Skeletal muscle satellite cell (primary cell): ENCODE data around the gene RBM19.

Experiments
- H3K27me3 ChIP-seq: 2 replicates; pipeline ENCODE4 v1.7.0; 2013; ENCODE audit warnings: low read length; ENCODE audit not compliant: control insufficient read depth, insufficient read depth
- H3K36me3 ChIP-seq: 2 replicates; pipeline ENCODE4 v1.7.0; 2013; ENCODE audit warnings: mild to moderate bottlenecking, control low read depth, low read length; ENCODE audit not compliant: insufficient read depth
- H3K4me1 ChIP-seq: 2 replicates; pipeline ENCODE4 v1.7.0; 2013; ENCODE audit warnings: low read length; ENCODE audit not compliant: control insufficient read depth, insufficient read depth
- H3K4me2 ChIP-seq: 2 replicates; pipeline ENCODE4 v1.7.0; 2013; ENCODE audit warnings: mild to moderate bottlenecking, low read length
- H3K4me3 ChIP-seq: 2 replicates; pipeline ENCODE4 v1.7.0; 2013; ENCODE audit warnings: low read length
- H3K9ac ChIP-seq: 2 replicates; pipeline ENCODE4 v1.7.0; 2013; ENCODE audit warnings: mild to moderate bottlenecking, low read depth, low read length, moderate library complexity
- H3K9me3 ChIP-seq: replicated peaks from 2 replicates; pipeline ENCODE4 v1.7.0; 2013; ENCODE audit warnings: mild to moderate bottlenecking, control low read depth, low read length

Gene RBM19

DNA sequence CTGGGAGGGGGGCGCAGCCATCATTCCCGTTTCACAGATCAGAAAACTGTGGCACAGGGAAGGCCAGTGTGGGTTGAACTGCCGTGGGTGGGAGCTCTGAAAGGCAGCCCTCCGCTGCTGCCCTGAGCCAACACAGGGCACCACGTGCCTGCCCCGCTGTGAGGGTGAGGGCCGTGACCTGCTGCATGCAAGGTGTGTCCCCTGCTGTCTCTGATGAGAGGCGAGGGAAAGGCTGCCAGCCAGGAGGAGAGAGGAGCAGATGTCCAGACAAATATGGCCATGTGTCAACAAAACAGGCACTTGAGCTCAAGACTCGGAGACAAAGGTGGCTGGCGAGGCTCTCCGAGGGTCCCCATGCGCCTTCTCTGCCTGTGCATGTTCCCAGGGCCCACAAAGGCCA is 108.8 kb downstream of the RBM19 start:
- Histone ChIP-seq H3K4me3 (no peak overlapping the region), H3K4me2 (no peak overlapping the region), H3K36me3 (peaks cover 22% of the 10 kb centered on the region), H3K9ac (no peak overlapping the region), H3K4me1 (peaks cover 12% of the 10 kb centered on the region), H3K9me3 (no peaks in the 10 kb centered on the region), H3K27me3 (no peaks in the 10 kb centered on the region)

GRCh38 chr12:113855998-113856397 is 110.1 kb downstream of the RBM19 start:
- no peak overlapping the region for H3K4me2 ChIP-seq
- H3K9ac ChIP-seq, result no peak overlapping the region
- no peaks in the 10 kb centered on the region for H3K9me3 ChIP-seq
- no peak overlapping the region for H3K4me3 ChIP-seq
- peaks cover 22% of the 10 kb centered on the region for H3K36me3 ChIP-seq
- no peaks in the 10 kb centered on the region for H3K27me3 ChIP-seq
- peaks cover 5% of the 10 kb centered on the region for H3K4me1 ChIP-seq

DNA sequence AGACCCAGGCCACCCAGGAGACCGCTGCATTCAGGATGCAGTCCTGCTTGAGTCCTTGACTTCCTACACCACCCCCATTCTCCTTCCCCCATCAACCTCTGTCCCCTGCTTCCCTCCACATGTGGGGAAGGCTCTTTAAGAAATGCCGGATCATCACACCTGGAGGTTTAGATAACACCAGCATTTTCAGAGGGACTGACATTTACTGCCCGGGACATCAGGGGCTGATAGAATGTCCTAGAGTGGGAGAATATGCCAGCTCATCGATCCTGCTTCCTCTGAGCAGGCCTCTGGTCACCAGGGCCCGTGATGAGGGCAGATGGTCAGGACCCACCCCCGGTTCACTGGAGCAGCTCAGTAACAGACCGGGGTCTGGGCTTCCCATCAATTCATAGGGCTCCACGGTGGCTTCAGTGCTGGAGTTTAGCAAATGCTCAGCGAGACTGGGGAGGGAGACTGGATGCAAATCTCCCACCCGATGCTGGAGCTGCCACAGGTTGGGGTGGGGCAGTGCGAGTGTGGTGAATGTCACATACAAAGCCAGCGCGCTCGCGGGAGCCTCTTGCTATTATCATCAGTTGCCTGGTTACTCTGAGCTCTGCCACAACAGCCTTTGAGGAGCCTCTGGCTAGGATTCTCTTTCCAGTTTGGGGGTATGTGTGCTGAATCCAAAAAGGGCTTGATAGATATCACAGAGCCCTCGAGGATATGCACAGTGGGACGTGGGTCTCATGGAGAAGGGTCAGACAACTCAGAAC is 111.6 kb downstream of the RBM19 start:
- H3K36me3 ChIP-seq, result peaks cover 22% of the 10 kb centered on the region

GRCh38 chr12:113853491-113853890 is 112.6 kb downstream of the RBM19 start:
- H3K4me3 ChIP-seq, result no peak overlapping the region
- no peak overlapping the region for H3K4me2 ChIP-seq
- H3K27me3 ChIP-seq, result no peaks in the 10 kb centered on the region
- no peak overlapping the region for H3K9ac ChIP-seq
- H3K4me1 ChIP-seq, result no peaks in the 10 kb centered on the region
- H3K36me3 ChIP-seq, result peaks cover 19% of the 10 kb centered on the region
- no peaks in the 10 kb centered on the region for H3K9me3 ChIP-seq

More for the DNA sequence above, 111.6 kb downstream of the RBM19 start:
- Histone ChIP-seq H3K4me2 (no peak overlapping the region), H3K9me3 (no peaks in the 10 kb centered on the region), H3K4me3 (no peak overlapping the region), H3K27me3 (no peaks in the 10 kb centered on the region), H3K9ac (no peak overlapping the region), H3K4me1 (no peaks in the 10 kb centered on the region)

GRCh38 chr12:113852695-113853490 is 113.2 kb downstream of the RBM19 start:
- H3K36me3 ChIP-seq, result peaks cover 13% of the 10 kb centered on the region
- no peaks in the 10 kb centered on the region for H3K27me3 ChIP-seq
- no peaks in the 10 kb centered on the region for H3K9me3 ChIP-seq
- H3K4me1 ChIP-seq, result no peaks in the 10 kb centered on the region
- H3K9ac ChIP-seq, result no peak overlapping the region
- H3K4me2 ChIP-seq, result no peak overlapping the region
- no peak overlapping the region for H3K4me3 ChIP-seq

DNA sequence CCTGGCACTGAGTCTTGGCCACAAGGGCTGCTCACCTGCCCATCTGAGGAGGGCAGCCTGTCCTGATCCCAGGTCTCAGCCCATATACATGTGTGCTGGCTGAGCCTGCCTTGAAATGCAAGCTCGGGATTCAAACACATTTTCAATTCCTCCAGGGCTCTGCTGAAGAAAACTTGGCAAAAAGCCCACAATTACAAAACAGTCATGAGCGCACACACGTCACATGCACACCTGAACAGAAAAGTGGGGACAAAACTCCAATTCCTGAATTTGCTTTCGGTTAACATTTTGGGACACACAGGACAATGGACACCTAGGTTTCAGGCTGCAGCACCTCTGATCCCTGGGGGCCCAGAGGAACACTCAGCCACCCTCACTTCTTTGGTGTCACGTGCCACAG is 113.9 kb downstream of the RBM19 start:
- H3K27me3 ChIP-seq, result no peaks in the 10 kb centered on the region
- H3K36me3 ChIP-seq, result peaks cover 7% of the 10 kb centered on the region
- H3K9ac ChIP-seq, result no peak overlapping the region
- H3K9me3 ChIP-seq, result no peaks in the 10 kb centered on the region
- H3K4me1 ChIP-seq, result no peaks in the 10 kb centered on the region
- no peak overlapping the region for H3K4me2 ChIP-seq
- no peak overlapping the region for H3K4me3 ChIP-seq

DNA sequence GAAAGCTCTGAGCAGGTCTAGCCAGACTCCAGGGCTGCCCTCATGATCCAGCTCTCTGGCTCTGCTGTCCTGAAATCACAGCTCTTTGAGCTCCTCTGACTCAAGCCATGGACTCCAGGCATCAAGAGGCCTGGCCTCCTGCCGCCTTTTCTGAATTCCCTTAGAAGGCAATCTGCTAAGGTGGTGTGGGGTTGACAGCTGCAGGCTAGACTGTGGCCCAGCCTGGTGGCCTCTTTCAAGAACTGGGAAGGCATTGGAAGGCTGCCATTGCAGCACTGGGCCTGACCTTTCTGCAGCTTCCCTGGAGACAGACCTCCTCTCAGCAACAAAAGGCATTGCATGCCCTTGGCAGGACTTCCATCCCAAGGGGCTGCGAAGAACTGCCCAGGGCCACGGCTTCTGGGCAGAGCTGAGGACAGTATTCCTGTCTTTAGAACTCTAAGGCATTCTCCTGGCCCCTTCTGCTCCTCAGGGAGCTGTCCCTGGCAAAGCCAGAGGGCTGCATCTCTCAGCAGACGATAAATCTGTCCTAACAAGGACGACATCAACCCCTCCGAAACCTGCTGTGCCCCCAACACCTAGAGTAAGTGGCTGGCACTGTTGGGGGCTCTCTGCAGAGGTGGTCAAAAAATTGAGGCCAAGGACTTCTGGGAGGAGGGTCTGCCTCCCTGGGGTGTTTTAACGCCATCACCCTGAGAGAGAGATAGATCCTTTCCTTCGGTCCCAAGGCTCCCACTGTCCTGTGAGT is 115.6 kb downstream of the RBM19 start:
- no peak overlapping the region for H3K4me2 ChIP-seq
- H3K4me3 ChIP-seq, result no peak overlapping the region
- no peaks in the 10 kb centered on the region for H3K4me1 ChIP-seq
- H3K9me3 ChIP-seq, result no peaks in the 10 kb centered on the region
- no peak overlapping the region for H3K9ac ChIP-seq
- no peaks in the 10 kb centered on the region for H3K27me3 ChIP-seq
- H3K36me3 ChIP-seq, result peaks cover 5% of the 10 kb centered on the region

- H3K9ac ChIP-seq, result no peak overlapping the region
- peaks cover 8% of the 10 kb centered on the region for H3K36me3 ChIP-seq
Measured at GRCh38 chr12:113847856-113848255, 118.3 kb downstream of the RBM19 start.

GRCh38 chr12:113846883-113847755 is 119.0 kb downstream of the RBM19 start:
- H3K36me3 ChIP-seq, result peaks cover 8% of the 10 kb centered on the region
- H3K9me3 ChIP-seq, result no peaks in the 10 kb centered on the region
- H3K4me3 ChIP-seq, result no peak overlapping the region
- H3K4me1 ChIP-seq, result peaks cover 9% of the 10 kb centered on the region
- no peaks in the 10 kb centered on the region for H3K27me3 ChIP-seq
- no peak overlapping the region for H3K4me2 ChIP-seq
- H3K9ac ChIP-seq, result no peak overlapping the region

More at GRCh38 chr12:113847856-113848255, 118.3 kb downstream of the RBM19 start:
- Histone ChIP-seq H3K27me3 (no peaks in the 10 kb centered on the region), H3K9me3 (no peaks in the 10 kb centered on the region), H3K4me2 (no peak overlapping the region), H3K4me1 (peaks cover 9% of the 10 kb centered on the region), H3K4me3 (no peak overlapping the region)

GRCh38 chr12:113845900-113846674 is 120.0 kb downstream of the RBM19 start:
- H3K27me3 ChIP-seq, result no peaks in the 10 kb centered on the region
- peaks cover 9% of the 10 kb centered on the region for H3K4me1 ChIP-seq
- peaks cover 8% of the 10 kb centered on the region for H3K36me3 ChIP-seq
- no peak overlapping the region for H3K9ac ChIP-seq
- H3K9me3 ChIP-seq, result no peaks in the 10 kb centered on the region
- H3K4me2 ChIP-seq, result no peak overlapping the region
- H3K4me3 ChIP-seq, result no peak overlapping the region
